ENCODE measurements around the gene ZNF318. TPM values are rescaled to one million over a fixed set of nuclear protein-coding genes. Genes with fewer than 3 reads are reported as not detected.
"Not testable (repeated sequence)": the region's sequence is repeated elsewhere in the genome, so short reads cannot be mapped to it uniquely, and the experiment has no call there.

Gene ZNF318, protein sequence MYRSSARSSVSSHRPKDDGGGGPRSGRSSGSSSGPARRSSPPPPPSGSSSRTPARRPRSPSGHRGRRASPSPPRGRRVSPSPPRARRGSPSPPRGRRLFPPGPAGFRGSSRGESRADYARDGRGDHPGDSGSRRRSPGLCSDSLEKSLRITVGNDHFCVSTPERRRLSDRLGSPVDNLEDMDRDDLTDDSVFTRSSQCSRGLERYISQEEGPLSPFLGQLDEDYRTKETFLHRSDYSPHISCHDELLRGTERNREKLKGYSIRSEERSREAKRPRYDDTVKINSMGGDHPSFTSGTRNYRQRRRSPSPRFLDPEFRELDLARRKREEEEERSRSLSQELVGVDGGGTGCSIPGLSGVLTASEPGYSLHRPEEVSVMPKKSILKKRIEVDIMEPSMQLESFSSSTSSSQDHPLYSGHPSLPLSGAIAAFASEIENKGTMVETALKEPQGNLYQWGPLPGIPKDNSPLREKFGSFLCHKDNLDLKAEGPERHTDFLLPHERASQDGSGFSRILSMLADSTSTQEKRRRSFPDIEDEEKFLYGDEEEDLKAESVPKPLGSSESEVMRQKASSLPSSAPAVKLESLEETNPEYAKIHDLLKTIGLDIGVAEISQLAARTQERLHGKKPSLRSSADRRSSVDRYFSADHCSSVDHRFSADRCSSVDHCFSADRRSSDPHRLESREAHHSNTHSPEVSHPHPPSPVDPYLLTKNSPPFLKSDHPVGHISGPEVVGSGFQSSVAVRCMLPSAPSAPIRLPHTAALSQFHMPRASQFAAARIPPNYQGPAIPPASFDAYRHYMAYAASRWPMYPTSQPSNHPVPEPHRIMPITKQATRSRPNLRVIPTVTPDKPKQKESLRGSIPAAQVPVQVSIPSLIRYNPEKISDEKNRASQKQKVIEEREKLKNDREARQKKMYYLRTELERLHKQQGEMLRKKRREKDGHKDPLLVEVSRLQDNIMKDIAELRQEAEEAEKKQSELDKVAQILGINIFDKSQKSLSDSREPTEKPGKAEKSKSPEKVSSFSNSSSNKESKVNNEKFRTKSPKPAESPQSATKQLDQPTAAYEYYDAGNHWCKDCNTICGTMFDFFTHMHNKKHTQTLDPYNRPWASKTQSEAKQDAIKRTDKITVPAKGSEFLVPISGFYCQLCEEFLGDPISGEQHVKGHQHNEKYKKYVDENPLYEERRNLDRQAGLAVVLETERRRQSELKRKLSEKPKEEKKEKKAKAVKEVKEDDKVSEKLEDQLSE (N-terminal part only)
- 18.3 TPM for total RNA-seq
- long read RNA-seq, partial matches to known transcripts, result 2 of 12 reads
- long read RNA-seq, other reads (novel, unspliced or antisense), result 10 of 12 reads

DNA sequence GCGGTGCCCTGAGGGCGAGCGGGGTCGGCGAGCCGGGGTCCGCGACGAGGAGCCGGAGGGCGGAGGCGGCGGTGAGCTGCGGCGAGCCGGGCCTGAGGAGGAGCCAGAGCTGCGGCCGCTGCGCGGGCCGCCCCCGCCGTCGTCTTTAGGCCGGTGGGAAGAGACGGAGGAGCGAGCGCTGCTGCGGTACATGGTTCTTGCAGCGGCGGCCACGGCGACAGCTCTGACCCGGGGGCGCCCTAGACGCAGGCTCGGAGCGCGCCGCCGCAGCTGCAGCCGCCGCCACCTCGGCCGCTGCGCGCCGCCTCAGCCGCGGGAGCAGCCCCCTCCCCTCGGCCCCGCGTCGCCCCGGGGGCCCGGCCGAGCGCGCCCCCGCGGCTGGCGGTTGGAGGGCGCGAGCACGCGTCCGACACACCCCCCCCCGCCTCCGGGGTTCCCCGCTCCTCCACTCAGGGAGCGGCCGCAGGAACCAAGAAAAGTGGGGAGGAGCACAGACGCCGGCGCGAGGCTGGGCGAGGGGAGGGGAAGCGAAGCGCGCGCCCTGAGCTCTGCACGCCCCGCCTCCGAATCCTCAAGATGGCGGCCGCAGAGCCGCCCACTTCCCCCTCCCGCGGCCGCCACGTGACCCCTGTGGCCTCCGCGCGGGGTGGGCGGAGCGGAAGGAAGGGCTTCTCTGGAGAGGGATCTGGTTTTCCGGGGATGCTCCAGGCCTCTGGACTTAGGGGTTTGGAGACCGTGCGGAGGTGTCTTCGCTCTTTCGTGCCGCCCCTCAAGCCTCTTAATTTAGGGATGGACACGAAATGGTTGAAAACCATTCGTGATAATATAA lies at the start of gene ZNF318:
ZNF318 (minus strand) TSS at position 474 of the 829 bp plus-strand sequence; CDS start at position 192, 282 bp downstream.
- peak; percentile 98 for DNase-seq
- ATAC-seq, result peak; percentile 98 to 99
- H3K4me1 ChIP-seq, result peaks cover 22% of the 10 kb centered on the region
- peaks cover 9% of the 10 kb centered on the region for H3K36me3 ChIP-seq
- no peaks in the 10 kb centered on the region for H3K9me3 ChIP-seq
- peak within 1 kb of the TSS; percentile 83 for H3K27ac ChIP-seq
- intact Hi-C loops (cut with DNase I), result no loop called here
- TF ChIP-seq, protein P1, sequence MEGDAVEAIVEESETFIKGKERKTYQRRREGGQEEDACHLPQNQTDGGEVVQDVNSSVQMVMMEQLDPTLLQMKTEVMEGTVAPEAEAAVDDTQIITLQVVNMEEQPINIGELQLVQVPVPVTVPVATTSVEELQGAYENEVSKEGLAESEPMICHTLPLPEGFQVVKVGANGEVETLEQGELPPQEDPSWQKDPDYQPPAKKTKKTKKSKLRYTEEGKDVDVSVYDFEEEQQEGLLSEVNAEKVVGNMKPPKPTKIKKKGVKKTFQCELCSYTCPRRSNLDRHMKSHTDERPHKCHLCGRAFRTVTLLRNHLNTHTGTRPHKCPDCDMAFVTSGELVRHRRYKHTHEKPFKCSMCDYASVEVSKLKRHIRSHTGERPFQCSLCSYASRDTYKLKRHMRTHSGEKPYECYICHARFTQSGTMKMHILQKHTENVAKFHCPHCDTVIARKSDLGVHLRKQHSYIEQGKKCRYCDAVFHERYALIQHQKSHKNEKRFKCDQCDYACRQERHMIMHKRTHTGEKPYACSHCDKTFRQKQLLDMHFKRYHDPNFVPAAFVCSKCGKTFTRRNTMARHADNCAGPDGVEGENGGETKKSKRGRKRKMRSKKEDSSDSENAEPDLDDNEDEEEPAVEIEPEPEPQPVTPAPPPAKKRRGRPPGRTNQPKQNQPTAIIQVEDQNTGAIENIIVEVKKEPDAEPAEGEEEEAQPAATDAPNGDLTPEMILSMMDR (IDR thresholded peaks at IDR 0.05), result no peak
- no peaks in the 10 kb centered on the region for H3K27me3 ChIP-seq (ENCODE audit: low read depth)
- H3K4me3 ChIP-seq, result peak within 1 kb of the TSS; percentile 74

DNA sequence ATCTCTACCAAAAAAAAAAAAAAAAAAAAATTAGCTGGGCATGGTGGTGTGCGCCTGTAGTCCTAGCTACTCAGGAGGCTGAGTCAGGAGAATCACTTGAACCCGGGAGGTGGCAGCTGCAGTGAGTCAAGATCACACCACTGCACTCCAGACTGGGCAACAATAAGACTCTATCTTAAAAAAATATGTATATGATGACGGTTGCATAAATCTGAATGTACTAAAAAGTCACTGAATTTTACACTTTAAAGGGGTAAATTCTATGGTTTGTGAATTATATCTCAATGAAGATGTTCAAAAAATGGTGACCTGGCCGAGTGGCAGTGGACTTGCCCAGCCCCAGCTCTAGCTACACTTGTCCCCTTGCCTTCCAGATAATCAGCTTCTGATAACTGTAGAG lies 47.5 kb upstream of the ZNF318 start:
- Histone ChIP-seq H3K4me3 (no peak overlapping the region), H3K36me3 (no peaks in the 10 kb centered on the region), H3K9me3 (no peaks in the 10 kb centered on the region), H3K27me3 (ENCODE audit: low read depth) (no peaks in the 10 kb centered on the region), H3K4me1 (no peaks in the 10 kb centered on the region), H3K27ac (no peak overlapping the region)
- TF ChIP-seq, protein P1 (IDR thresholded peaks at IDR 0.05), result no peak
- ATAC-seq (no peak), DNase-seq (no peak)
- intact Hi-C loops (cut with DNase I), result no loop called here

DNA sequence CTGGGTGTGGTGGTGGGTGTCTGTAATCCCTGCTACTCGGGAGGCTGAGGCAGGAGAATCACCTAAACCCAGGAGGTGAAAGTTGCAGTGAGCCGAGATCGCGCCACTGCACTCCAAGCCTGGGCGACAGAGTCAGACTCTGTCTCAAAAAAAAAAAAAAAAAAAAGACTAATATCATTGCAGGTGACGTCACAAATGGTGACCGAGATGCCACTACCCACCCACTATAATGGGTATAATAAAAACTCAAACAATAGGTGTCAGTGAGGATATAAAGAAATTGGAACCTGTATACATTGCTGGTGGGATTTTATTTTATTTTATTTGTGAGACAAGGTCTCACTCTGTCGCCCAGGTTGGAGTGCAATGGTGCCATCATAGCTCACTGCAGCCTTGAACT lies 45.8 kb upstream of the ZNF318 start:
- intact Hi-C loops (cut with DNase I); DNase-seq; H3K9me3 ChIP-seq; H3K36me3 ChIP-seq; H3K4me1 ChIP-seq; ATAC-seq; H3K4me3 ChIP-seq; H3K27me3 ChIP-seq (ENCODE audit: low read depth); H3K27ac ChIP-seq: not testable (repeated sequence)

DNA sequence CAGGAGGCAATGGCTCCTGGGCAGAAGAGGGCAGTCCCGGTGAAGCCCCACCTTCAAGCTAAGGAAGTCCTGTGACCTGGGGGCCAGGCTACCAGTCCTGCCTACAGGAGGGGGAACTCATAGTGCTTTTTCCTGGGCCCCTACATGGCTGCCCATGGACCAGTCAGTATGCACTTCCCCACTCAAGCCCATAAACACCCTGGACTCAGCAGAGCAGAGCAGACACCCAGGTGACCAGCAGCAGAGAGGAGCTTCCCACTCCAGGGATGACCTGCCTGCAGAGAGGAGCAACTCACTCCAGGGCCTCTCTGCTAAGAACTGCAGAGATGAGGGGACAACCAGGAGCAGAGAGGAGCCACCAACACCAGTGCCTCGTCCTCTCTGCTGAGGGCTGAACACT lies 43.6 kb upstream of the ZNF318 start:
- TF ChIP-seq, protein P1 (IDR thresholded peaks at IDR 0.05), result no peak
- Histone ChIP-seq H3K36me3 (no peaks in the 10 kb centered on the region), H3K27ac (no peak overlapping the region), H3K4me3 (no peak overlapping the region), H3K9me3 (no peaks in the 10 kb centered on the region), H3K27me3 (ENCODE audit: low read depth) (no peaks in the 10 kb centered on the region), H3K4me1 (no peaks in the 10 kb centered on the region)
- ATAC-seq (no peak), DNase-seq (no peak)
- intact Hi-C loops (cut with DNase I), result no loop called here

DNA sequence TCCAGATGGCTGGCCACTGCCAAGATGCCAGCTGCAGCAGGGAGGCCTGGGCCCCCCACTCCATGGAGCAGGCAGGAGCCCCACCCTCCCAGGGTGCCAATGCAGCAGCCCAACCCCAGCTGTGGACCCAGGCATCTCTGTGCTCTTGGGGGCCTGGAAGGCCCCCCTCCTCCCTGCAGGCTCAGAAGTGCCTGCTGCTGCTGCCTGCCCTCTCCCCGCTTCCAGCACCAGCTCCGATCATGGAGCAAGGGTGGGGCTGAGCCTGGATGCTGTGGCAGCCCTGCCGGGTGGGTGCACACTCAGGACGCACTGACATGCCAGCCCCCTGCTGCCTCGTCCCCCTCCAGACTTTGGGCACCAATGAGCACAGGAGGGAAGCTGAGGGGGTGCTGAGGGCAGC lies 43.1 kb upstream of the ZNF318 start:
- no peaks in the 10 kb centered on the region for H3K36me3 ChIP-seq
- no peak overlapping the region for H3K4me3 ChIP-seq
- H3K4me1 ChIP-seq, result no peaks in the 10 kb centered on the region
- intact Hi-C loops (cut with DNase I), result no loop called here
- H3K27ac ChIP-seq, result no peak overlapping the region
- TF ChIP-seq, protein P1 (IDR thresholded peaks at IDR 0.05), result no peak
- DNase-seq (no peak), ATAC-seq (no peak)
- peaks cover 3% of the 10 kb centered on the region for H3K27me3 ChIP-seq (ENCODE audit: low read depth)
- H3K9me3 ChIP-seq, result no peaks in the 10 kb centered on the region

DNA sequence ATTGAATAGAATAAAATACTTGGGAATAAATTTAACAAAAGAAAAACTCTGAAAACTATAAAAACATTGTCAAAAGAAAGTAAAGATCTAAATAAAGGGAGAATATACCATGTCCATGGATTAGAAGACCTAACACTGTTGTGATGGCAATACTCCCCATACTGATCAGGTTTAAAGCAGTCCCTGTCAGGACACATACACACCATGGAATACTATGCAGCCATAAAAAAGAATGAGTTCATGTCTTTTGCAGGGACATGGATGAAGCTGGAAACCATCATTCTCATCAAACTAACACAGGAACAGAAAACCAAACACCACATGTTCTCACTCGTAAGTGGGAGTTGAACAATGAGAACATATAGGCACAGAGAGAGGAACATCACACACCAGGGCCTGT lies 41.3 kb upstream of the ZNF318 start:
- H3K36me3 ChIP-seq; H3K27ac ChIP-seq; H3K4me1 ChIP-seq; ATAC-seq; H3K9me3 ChIP-seq; H3K4me3 ChIP-seq; DNase-seq; H3K27me3 ChIP-seq (ENCODE audit: low read depth); intact Hi-C loops (cut with DNase I): not testable (repeated sequence)
